Smooth muscle cell (in vitro differentiated cells): Measurements from ENCODE around the gene ALG12. TPM values are rescaled to one million over a fixed set of nuclear protein-coding genes. Genes with fewer than 3 reads are reported as not detected.

ENCODE experiments used
- DNase-seq: peaks from one replicate; lab custom pipeline; 2025; ENCODE audit not compliant: unreplicated experiment; lab: John Stamatoyannopoulos, UW
- H2AFZ ChIP-seq: fragments of 200-600 bp; sonication (generic); 2 replicates; pipeline ENCODE4 v1.6.0; 2016; ENCODE audit warnings: antibody characterized with exemption, low read depth, mild to moderate bottlenecking
- H3F3A ChIP-seq: fragments of 200-600 bp; sonication (generic); 2 replicates; pipeline ENCODE4 v1.6.0; 2017; ENCODE audit warnings: antibody characterized with exemption, low read depth
- H3K27ac ChIP-seq: fragments of 200-600 bp; sonication (generic); 2 replicates; pipeline ENCODE4 v1.5.1; 2016; ENCODE audit warnings: low read depth, mild to moderate bottlenecking
- H3K27me3 ChIP-seq: fragments of 200-600 bp; sonication (generic); 2 replicates; pipeline ENCODE4 v1.6.1; 2016; ENCODE audit warnings: low read depth, mild to moderate bottlenecking
- H3K36me3 ChIP-seq: fragments of 200-600 bp; sonication (generic); 2 replicates; pipeline ENCODE4 v1.5.1; 2016; ENCODE audit warnings: low read depth
- H3K4me1 ChIP-seq: fragments of 200-600 bp; sonication (generic); 2 replicates; pipeline ENCODE4 v1.5.1; 2016; ENCODE audit warnings: low read depth
- H3K4me2 ChIP-seq: fragments of 200-600 bp; sonication (generic); 2 replicates; pipeline ENCODE4 v1.6.0; 2016; ENCODE audit warnings: mild to moderate bottlenecking
- H3K4me3 ChIP-seq: fragments of 200-600 bp; sonication (generic); 2 replicates; pipeline ENCODE4 v1.5.1; 2016; ENCODE audit warnings: mild to moderate bottlenecking
- H3K79me2 ChIP-seq: fragments of 200-600 bp; sonication (generic); 2 replicates; pipeline ENCODE4 v1.6.0; 2016; ENCODE audit warnings: low read depth, mild to moderate bottlenecking
- H3K9ac ChIP-seq: fragments of 200-600 bp; sonication (generic); 2 replicates; pipeline ENCODE4 v1.6.0; 2016; ENCODE audit warnings: low read depth
- H3K9me3 ChIP-seq: fragments of 200-600 bp; sonication (generic); replicated peaks from 2 replicates; pipeline ENCODE4 v1.5.1; 2016; ENCODE audit warnings: low read depth
- H4K20me1 ChIP-seq: fragments of 200-600 bp; sonication (generic); 2 replicates; pipeline ENCODE4 v1.6.0; 2016; ENCODE audit warnings: low read depth
- CTCF ChIP-seq: fragments of 200-600 bp; sonication (generic); IDR thresholded peaks from 2 replicates; pipeline ENCODE4 v1.5.1; 2017; ENCODE audit warnings: borderline replicate concordance, mild to moderate bottlenecking, antibody characterized with exemption; ENCODE audit not compliant: insufficient read depth, poor library complexity, severe bottlenecking
- WGBS: methylation state at CpG from one replicate; pipeline ENCODE4 v1.1.7; 2016; ENCODE audit warnings: low lambda C conversion rate; 5-methylcytosine and 5-hydroxymethylcytosine counted together
- polyA plus RNA-seq: library from polyadenylated mRNA; unstranded; fragments of >200 nt; fragmentation: Nextera tagmentation; extraction: Ambion mirVana; gene quantifications from 2 replicates; pipeline ENCODE4 v1.2.1, GENCODE V29; 2016
- total RNA-seq: library from RNA; depleted of rRNA; stranded (reverse); fragments of >200 nt; gene quantifications from 2 replicates; pipeline ENCODE4 v1.2.3, GENCODE V29; 2014

ALG12 gene
- total and polyA plus RNA-seq, 2 experiments from 2014 or later: 13.9 to 42.7 TPM

- Histone ChIP-seq H3K4me2 (peak overlapping the region; percentile 86), H3K4me3 (no peak overlapping the region), H3K9me3 (no peaks in the 10 kb centered on the region), H3K9ac (no peak overlapping the region), H3K4me1 (peaks cover 7% of the 10 kb centered on the region), H3K27me3 (no peaks in the 10 kb centered on the region), H3K27ac (no peak overlapping the region), H3F3A (no peaks in the 10 kb centered on the region), H3K79me2 (no peaks in the 10 kb centered on the region), H2AFZ (no peak overlapping the region), H3K36me3 (no peaks in the 10 kb centered on the region), H4K20me1 (no peaks in the 10 kb centered on the region)
- 79% methylated on average over 21 of the region's 24 CpGs for WGBS
- no peak for TF ChIP-seq CTCF
- no peak for DNase-seq
Measured at GRCh38 chr22:49934160-49934890, 16.1 kb upstream of the ALG12 start.

GRCh38 chr22:49933236-49934159 lies 15.3 kb upstream of the ALG12 start:
- Histone ChIP-seq H3K4me3 (no peak overlapping the region), H3K79me2 (no peaks in the 10 kb centered on the region), H3K27ac (no peak overlapping the region), H3K36me3 (no peaks in the 10 kb centered on the region), H3K27me3 (no peaks in the 10 kb centered on the region), H3K9ac (no peak overlapping the region), H3K9me3 (no peaks in the 10 kb centered on the region), H3F3A (no peaks in the 10 kb centered on the region), H4K20me1 (no peaks in the 10 kb centered on the region), H3K4me1 (peaks cover 7% of the 10 kb centered on the region), H3K4me2 (no peak overlapping the region), H2AFZ (no peak overlapping the region)
- 77% methylated on average over 26 of the region's 27 CpGs for WGBS
- DNase-seq: no peak
- no peak for TF ChIP-seq CTCF

- TF ChIP-seq CTCF: peak; percentile 43
- H3K9ac ChIP-seq: no peak overlapping the region
- no peak overlapping the region for H3K4me3 ChIP-seq
- no peak overlapping the region for H3K4me2 ChIP-seq
- no peak overlapping the region for H2AFZ ChIP-seq
- no peaks in the 10 kb centered on the region for H3K79me2 ChIP-seq
- no peaks in the 10 kb centered on the region for H4K20me1 ChIP-seq
- no peaks in the 10 kb centered on the region for H3K9me3 ChIP-seq
- no peaks in the 10 kb centered on the region for H3K36me3 ChIP-seq
- DNase-seq: no peak
- no peak overlapping the region for H3K27ac ChIP-seq
- no peaks in the 10 kb centered on the region for H3F3A ChIP-seq
- no peaks in the 10 kb centered on the region for H3K27me3 ChIP-seq
- H3K4me1 ChIP-seq: no peaks in the 10 kb centered on the region
- WGBS: 74% methylated on average over 14 of the region's 14 CpGs
Measured at GRCh38 chr22:49930596-49931412, 12.6 kb upstream of the ALG12 start.
